ENCODE results near the gene CPN1.
"Not testable (repeated sequence)": the region's sequence is repeated elsewhere in the genome, so short reads cannot be mapped to it uniquely, and the experiment has no call there.

CPN1 gene

DNA sequence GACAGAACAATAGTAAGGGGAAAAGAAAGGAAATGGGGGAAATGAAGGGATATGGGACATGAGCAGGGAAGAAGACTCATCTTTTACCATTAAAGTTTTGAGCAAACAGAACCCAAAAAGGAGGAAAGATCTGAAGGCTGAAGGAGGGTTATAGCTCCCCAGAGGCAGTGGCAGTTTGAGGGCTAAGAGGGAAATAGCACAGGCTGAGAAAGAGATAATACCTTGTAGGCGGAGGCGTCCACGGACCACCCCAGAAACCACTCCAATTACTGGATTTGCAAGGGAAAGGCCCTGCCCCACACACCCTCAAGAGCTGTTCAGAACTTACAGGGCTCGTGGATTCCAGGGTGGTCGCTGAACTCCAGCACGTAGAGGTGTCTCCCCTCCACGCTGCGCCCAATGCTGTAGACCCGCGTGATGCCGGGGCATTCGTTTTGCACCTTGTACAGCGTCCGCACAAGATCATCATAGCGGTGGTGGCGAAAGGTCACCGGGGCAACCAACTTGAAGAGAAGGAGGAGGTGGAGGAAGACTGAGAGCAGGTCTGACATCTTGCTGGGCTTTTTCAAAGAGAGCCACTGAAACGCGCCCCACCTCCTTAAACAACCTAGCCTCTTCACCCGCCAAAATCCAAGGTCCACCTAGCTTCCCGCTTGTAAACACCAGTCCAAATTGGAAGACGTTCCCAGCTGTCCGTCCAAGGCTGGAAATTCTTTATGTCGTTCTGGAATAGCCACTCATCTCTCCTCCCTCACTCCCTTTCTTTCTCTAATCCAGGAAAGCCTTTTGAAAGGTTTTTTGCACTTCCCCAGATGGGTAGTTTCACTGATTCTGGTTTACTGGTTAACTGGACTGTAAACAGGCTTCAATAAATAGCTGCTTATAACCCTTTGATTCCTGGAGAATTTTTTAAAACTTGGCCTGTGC lies at the start of gene CPN1:
CPN1 (minus strand) TSS at position 795 of the 927 bp plus-strand sequence; CDS start at position 551, 244 bp downstream.
- DNase-seq (ENCODE audit: low read depth in 1 of 2, low spot score in 1 of 2), result no peak

DNA sequence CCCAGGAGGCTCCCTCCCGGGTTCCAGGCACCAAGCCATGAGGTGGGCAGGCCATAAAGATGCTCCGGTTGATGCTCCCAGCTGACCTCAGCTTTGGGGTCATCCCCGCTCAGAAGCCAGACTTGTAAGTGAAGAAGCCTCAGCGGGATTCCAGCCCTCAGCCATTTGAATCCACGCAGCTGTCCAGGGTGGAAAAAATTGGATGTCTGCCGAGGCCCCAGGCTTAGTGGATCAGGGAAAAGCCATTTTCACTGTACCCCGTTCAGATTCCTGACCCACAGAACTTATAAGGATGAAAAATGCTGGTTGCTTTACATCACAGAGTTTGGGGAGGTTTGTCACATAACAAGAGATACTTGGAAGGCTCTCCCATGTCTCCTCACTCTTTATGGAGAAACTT lies 49.2 kb upstream of the CPN1 start:
- no peak for DNase-seq (ENCODE audit: low read depth in 1 of 2, low spot score in 1 of 2)

DNA sequence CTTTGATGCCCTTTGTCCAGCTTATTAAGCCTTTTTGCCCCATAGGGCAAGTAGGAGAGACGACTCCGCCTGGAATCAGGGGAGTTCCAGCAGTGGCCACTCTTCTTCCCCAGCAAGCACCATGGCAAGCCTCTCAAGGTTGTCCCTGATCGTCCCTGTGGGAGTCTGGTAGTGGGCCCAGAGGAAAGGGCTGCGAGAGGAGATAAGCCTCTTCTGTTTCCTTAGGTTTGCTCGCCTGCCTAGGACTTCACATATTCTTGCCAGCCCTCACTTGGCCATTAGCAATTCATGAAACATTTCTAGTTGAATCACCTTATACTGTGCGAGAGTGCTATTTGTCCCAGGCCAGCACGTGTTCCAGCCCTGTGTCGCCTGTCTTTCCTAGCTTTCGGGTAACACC lies 47.8 kb upstream of the CPN1 start:
- no peak for DNase-seq (ENCODE audit: low read depth in 1 of 2, low spot score in 1 of 2)

DNA sequence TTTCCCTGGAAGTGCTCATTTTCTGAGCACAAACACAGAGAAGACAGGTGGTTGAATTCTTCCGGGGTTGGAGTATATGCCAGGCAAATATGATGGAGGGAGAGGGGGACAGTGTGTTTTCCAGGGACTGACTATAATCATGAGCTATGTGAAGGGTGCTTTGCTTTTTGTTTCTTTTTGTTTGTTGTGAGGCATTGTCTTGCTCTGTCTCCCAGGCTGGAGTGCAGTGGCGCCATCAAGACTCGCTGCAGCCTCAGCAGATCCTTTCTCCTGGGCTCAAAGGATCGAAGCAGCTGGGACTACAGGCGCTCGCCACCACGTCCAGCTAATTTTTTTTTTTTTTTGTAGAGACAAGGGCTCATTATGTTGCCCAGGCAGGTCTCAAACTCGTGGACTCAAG lies 47.3 kb upstream of the CPN1 start:
- no peak for DNase-seq (ENCODE audit: low read depth in 1 of 2, low spot score in 1 of 2)

DNA sequence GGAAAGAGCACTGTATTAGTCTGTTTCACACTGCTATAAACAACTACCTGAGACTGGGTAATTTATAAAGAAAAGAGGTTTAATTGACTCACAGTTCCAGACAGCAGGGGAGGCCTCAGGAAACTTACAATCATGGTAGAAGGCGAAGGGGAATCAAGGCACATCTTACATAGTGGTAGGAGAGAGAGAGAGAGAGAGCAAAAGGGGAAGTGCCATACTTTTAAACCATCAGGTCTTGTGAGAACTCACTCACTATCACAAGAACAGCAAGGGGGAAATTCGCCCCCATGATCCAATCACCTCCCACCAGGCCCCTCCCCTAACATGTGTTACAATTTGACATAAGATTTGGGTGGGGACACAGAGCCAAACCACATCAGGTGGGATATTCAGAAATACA lies 43.7 kb upstream of the CPN1 start:
- DNase-seq (ENCODE audit: low read depth in 1 of 2, low spot score in 1 of 2), result not testable (repeated sequence)

DNA sequence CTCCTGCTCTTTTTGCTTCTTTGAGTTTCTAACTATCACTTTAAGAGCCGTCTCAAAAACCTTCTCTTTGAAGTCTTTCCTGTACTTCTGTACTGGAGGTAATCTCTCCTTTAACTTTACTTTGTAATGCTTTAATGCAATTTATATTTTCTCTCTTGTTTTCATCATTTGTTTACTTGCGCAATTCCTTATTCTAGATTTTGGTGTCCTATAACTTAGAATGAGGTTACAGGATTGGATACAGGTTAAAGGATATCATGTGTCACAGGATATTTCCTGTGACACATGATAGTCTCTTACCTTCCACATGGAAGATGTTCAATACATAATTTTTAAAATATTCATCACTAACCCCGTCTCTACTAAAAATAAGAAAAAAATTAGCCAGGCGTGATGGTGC lies 42.4 kb upstream of the CPN1 start:
- no peak for DNase-seq (ENCODE audit: low read depth in 1 of 2, low spot score in 1 of 2)

DNA sequence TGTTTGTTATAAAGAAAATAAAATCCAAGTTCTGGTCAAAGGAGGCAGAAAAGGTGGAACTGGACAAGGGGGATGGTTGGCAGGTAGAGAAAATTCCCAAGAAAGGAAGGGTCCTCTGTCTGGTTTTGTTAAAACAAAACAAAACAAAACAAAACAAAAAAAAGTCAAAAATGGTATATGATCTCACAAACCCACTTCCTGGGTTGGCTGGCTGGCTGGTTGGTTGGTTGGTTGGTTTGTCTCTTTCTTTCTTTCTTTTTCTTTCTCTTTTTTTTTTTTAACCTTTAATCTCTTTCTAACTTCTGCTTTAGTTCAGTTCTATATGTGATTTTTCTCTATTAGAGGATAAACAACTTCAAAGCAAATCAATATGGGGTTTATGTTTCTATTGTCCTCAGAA lies 41.1 kb upstream of the CPN1 start:
- DNase-seq (ENCODE audit: low read depth in 1 of 2, low spot score in 1 of 2), result no peak

DNA sequence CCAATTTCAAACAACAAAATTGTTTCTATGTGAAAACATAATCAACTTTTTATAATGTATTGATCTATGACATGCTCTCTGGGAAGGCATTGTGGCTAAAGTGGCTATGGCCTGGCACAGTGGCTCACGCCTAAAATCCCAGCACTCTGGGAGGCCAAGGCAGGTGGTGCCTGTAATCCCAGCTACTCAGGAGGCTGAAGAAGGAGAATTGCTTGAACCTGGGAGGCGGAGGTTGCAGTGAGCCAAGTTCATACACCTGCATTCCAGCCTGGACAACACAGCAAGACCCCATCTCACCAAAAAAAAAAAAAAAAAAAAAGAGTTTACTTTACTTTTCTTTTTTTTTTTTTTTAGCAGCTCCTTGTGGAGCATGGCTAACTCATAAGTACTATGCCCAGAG lies 38.9 kb upstream of the CPN1 start:
- no peak for DNase-seq (ENCODE audit: low read depth in 1 of 2, low spot score in 1 of 2)

DNA sequence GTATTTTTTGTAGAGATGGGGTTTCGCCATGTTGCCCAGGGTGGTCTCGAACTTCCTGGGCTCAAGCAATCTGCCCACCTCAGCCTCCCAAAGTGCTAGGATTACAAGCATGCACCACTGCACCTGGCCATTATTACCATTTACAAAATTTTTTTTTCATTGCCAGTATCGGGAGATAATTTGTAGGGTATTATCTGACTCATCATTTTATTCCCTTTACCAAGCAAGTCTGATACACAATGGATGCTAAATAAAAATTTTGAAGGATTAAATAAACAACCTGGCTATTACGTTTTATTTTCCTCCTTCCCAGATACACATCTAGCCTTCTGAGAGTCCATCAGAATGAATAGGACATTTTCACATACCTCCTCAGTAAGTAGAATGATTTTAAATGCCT lies 38.1 kb upstream of the CPN1 start:
- DNase-seq (ENCODE audit: low read depth in 1 of 2, low spot score in 1 of 2), result no peak

DNA sequence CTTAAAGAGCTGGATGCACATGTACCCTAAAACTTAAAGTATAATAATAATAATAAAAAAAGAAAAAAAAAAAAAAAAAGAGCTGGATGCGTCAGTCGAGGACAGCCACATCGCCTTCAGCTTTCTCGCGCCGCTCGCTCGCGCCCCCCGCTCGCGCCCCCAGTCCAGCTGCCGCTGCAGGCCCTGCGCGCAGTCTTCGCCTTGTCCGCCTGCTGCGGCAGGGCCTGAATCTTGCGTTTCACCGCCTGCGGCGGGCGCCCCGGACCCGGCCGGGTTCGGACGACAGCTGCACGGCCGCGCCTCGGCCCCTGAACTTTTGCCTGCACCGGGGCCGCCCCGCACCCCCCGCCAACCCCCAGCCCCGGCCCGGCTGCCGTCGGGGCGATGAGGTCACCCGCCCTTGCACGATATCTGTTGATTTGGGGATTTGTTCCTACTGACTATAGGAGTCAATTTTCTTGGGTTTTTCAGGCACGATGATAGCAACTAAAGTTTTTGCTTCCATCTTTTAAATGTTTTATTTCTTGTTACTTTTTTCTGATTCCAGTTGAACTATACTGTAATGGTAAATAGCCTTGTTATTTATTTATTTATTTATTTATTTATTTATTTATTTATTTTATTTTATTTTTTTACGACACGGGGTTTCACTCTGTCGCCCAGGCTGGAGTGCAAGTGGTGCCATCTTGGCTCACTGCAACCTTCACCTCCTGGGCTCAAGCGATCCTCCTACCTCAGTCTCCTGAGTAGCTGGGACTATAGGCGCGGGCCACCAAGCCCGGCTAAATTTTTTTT lies 33.5 kb upstream of the CPN1 start:
- DNase-seq (ENCODE audit: low read depth in 1 of 2, low spot score in 1 of 2), result no peak

DNA sequence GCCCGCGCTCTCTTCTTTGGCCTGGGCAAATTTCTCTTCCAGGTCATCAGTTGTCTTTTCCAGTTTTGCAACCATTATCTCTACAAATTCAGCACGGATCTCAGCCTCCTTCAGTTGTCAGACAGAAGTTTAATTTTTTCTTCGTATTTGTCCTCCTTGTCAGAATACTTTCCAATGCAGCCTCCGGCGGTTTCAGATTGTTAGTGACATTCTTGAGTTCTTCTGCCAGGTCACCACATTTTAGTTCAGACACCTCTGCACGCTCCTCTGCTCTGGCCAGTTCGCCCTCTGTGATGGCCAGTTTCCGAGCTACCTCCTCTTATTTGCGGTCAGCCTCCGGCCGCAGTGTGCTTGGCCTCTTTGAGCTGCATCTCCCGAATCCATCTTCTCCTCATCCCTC lies 32.8 kb upstream of the CPN1 start:
- no peak for DNase-seq (ENCODE audit: low read depth in 1 of 2, low spot score in 1 of 2)

DNA sequence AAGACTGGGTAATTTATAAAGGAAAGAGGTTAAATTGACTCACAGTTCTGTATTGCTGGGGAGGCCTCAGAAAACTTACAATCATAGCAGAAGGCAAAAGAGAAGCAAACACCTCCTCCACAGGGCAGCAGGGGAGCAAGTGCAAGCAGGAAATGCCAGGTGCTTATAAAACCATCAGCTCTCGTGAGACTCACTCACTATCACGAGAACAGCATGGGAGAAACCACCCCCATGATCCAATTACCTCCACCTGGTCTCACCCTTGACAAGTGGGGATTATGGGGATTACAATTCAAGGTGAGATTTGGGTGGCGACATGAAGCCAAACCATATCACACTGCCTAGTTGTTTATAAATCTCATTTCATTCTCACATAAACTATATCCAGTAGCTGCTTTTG lies 28.0 kb upstream of the CPN1 start:
- DNase-seq (ENCODE audit: low read depth in 1 of 2, low spot score in 1 of 2), result no peak

DNA sequence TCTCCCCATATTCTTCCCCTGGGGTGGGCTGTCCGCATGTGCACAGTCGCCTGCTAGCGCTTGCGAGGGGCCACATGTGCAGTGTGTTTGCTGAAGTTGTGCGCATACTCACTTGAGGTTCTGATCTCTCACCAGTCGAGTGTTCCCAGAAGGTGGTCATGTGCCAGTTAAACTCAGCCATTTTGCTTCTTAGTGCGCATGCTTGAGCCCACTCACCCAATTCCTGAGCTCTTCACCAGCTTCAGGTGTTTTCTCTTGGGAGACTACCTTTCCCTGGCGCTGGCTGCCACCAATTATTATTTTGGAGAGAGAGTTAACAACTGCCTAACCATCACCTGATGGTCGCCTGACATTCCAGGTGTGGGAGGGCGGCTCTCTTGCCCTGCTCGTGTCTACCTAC lies 25.2 kb upstream of the CPN1 start:
- no peak for DNase-seq (ENCODE audit: low read depth in 1 of 2, low spot score in 1 of 2)

DNA sequence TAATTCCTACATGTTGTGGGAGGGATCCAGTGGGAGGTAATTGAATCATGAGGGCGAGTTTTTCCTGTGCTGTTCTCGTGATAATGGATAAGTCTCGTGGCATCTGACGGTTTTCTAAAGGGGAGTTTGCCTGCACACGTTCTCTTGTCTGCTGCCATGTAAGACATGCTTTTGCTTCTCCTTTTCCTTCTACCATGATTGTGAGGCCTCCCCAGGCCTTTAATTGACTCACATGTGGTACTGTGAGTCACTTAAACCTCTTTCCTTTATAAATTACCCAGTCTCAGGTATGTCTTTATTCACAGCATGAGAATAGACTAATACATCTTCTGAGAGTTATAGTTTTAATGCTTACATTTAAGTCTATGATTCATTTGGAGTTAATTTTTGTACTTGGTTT lies 22.6 kb upstream of the CPN1 start:
- DNase-seq (ENCODE audit: low read depth in 1 of 2, low spot score in 1 of 2), result no peak

DNA sequence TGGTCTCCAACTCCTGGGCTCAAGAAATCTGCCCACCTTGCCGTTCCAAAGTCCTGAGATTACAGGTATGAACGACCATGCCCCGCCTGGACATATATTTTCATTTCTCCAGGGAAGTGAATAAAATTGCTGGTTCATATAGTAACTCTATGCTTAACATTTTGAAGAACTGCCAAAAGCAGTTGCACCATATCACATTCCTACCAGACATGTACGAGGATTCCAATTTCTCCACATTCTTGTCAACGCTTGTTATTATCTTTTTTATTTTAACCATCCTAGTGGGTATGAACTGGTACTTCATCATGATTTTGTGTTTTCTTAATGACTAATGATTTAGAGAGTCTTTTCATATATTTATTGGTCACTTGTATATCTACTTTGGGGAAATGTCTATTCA lies 21.9 kb upstream of the CPN1 start:
- DNase-seq (ENCODE audit: low read depth in 1 of 2, low spot score in 1 of 2), result no peak

DNA sequence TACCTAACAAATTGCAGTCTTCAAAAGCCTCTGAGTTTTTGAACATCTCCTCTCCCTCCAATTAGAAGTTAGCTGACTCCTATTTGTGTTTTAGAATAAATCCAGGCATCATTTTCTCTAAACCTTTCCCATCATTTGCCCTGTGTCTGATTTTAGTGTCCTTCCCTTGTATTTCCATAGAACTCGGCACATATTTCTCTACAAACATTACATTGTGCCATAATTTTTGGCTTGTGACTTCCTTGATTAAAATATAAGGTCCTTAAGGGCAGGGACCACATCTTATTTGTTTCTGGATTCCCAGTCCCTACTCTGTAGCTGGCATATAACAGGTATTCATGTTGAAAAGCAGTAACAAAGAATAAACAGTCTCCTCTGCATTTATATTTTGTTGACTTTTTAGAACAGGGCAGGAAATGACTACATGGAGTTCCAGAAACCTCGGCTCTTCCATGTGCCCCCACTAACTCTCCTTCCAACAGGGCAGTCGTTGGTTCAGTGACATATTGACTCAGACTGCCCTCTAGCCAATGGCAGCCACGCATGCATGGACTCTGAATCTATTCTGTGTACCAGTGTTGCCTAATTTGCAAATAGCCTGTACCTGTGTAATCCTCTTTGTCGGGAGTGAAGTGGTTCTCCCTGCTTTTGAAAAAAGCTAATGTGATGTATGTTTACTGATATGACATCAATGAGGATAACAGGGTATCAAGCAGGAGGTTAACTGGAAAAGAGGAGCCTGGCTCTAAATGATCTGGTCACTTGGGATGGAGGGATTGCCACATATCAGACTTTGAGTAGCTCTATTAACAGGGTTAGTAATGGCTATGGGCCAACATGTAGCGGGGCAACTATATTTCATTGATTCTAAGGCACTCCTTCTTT lies 19.8 kb upstream of the CPN1 start:
- DNase-seq (ENCODE audit: low read depth in 1 of 2, low spot score in 1 of 2), result no peak

DNA sequence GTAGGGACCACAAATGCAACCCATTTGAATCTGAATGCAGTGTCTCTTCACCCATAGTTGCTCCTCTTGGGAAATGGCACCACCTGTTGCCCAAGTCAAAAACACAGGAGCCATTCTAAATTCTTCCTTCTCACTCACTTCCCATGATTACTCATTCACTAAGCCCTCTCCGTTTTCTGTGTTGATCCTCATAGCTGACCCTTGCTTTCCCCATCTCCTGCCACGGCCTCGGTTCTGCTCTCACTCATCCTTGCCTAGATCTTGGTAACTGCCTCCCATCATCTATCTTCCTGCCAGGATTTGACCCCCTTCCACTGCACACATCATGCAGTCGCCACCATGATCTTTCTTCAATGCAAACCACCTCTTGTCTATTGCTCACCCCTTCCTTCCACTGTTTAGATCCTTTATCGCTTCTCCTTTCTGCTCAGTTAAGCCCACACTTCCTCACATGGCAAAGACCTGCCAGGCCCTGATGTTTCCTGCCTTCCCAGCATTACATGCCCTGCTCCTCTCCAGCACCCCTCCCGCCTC lies 19.0 kb upstream of the CPN1 start:
- no peak for DNase-seq (ENCODE audit: low read depth in 1 of 2, low spot score in 1 of 2)

DNA sequence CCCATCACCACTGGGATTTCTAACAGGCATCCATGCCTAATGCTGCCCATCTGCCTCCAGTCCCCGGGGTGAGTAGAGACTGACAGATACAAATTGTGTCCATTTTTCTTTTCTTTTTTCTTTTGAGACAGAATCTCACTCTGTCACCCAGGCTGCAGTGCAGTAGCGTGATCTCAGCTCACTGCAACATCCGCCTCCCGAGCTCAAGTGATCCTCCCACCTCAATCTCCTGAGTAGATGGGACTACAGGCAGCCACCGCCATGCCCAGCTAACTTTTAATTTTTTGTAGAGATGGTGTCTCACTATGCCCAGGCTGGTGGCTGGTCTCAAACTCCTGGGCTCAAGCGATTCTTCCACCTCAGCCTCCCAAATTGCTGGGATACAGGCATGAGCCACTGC lies 7.6 kb upstream of the CPN1 start:
- no peak for DNase-seq (ENCODE audit: low read depth in 1 of 2, low spot score in 1 of 2)

DNA sequence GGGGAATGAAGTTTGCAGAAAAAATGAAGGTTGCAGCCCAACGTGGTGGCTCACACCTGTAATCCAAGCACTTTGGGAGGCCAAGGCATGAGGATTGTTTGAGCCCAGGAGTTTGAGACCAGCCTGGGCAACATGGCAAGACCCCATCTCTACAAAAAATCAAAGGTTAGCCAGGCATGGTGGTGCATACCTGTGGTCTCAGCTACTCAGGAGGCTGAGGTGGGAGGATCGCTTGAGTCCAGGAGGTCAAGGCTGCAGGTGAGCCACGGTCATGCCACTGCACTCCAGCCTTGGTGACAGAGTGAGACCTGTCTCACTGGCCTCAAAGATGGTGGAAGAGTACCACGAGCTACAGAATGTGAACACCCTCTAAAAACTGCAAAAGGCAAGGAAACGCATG lies 5.0 kb upstream of the CPN1 start:
- DNase-seq (ENCODE audit: low read depth in 1 of 2, low spot score in 1 of 2), result not testable (repeated sequence)

DNA sequence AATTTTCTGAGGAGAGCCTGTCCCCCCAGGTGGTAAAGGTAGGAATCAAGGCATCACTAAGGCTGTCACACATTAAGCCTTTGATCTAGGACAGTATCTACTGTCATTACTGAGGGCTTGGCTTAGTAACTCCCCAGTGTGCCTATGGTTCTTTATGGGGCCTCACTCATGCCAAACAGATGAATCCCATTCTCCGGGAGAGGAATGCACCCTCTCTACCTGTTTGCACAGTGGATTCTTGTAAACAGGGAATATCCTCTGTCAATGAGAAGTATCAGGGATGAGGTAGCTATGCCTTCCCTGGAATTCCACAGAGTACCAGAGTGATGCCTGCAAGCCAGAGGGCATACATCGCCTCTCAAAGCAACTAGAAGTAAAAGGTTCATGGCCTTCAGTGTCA lies 3.9 kb upstream of the CPN1 start:
- no peak for DNase-seq (ENCODE audit: low read depth in 1 of 2, low spot score in 1 of 2)

DNA sequence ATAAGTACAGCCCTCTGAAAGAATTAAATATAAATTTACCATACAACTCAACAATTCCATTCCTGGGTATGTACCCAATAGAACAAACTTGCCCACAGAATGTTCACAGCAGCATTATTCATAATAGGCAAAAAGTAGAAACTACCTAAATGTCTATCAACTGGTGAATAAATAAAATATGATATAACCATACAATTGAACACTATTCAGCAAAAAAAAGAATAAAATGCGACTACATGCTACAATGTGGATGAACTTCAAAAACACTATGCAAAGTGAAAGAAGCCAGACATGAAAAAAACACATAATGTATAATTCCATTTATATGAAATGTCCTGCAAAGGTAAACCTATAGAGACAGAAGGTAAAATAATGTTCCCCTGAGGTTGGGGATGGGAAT lies 2.0 kb upstream of the CPN1 start:
- DNase-seq (ENCODE audit: low read depth in 1 of 2, low spot score in 1 of 2), result no peak

Data from stimulated activated CD4-positive, alpha-beta T cell treated with anti-CD3 and anti-CD28 coated beads, Interleukin-15, amount 100 ng/mL, for 1 hour (primary cell).